Stimulated activated naive CD8-positive, alpha-beta T cell treated with anti-CD3 and anti-CD28 coated beads, Interleukin-15, Interleukin-2, amounts not matched to agents 100 ng/mL and 50 ng/mL, for 24 hours (primary cell): Measurements from ENCODE around the gene RBCK1.
"Not testable (repeated sequence)": the region's sequence is repeated elsewhere in the genome, so short reads cannot be mapped to it uniquely, and the experiment has no call there.

ENCODE experiments used
- H3K27ac Mint-ChIP-seq: one replicate; pipeline ENCODE4 v1.8.0; 2021; ENCODE audit warnings: mild to moderate bottlenecking, mixed read lengths
- H3K27me3 Mint-ChIP-seq: one replicate; pipeline ENCODE4 v1.8.0; 2021; ENCODE audit warnings: mixed read lengths
- H3K36me3 Mint-ChIP-seq: one replicate; pipeline ENCODE4 v1.8.0; 2021; ENCODE audit warnings: low read depth, mixed read lengths
- H3K4me1 Mint-ChIP-seq: one replicate; pipeline ENCODE4 v1.8.0; 2021; ENCODE audit warnings: low read depth, mixed read lengths
- H3K4me3 Mint-ChIP-seq: one replicate; pipeline ENCODE4 v1.8.0; 2021; ENCODE audit warnings: mild to moderate bottlenecking, mixed read lengths
- H3K9me3 Mint-ChIP-seq: one replicate; pipeline ENCODE4 v1.8.0; 2021; ENCODE audit warnings: mixed read lengths

Gene RBCK1

DNA sequence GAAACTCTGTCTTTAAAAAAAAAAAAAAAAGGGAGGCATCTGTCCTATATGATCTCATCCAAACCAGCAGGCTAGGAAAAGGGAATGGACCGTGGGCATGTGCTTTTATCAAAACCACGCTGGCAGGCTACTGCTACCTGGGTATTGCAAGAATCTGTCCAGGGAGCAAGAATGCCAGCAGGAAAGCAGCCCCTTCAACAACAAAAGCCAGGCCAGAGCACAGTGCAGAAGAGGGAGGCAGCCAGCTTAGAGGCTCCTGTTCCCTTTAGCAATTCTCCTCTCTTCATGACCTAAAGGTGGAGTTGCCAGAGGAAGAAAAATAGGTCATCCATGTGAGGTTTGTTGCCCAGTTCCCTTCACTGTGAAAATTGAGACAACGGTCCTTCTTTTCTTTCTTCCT, 36.0 kb downstream of the RBCK1 start:
- Mint-ChIP-seq H3K36me3 (peaks cover 75% of the 10 kb centered on the region), H3K27ac (no peak overlapping the region)

GRCh38 chr20:444862-445426, 36.8 kb downstream of the RBCK1 start:
- Mint-ChIP-seq H3K27me3 (no peaks in the 10 kb centered on the region), H3K4me3 (no peak overlapping the region), H3K36me3 (peaks cover 73% of the 10 kb centered on the region), H3K27ac (no peak overlapping the region), H3K4me1 (peaks cover 17% of the 10 kb centered on the region), H3K9me3 (no peaks in the 10 kb centered on the region)

More for the DNA sequence above, 36.0 kb downstream of the RBCK1 start:
- H3K4me1 Mint-ChIP-seq, result peaks cover 22% of the 10 kb centered on the region
- H3K9me3 Mint-ChIP-seq, result no peaks in the 10 kb centered on the region
- no peak overlapping the region for H3K4me3 Mint-ChIP-seq
- no peaks in the 10 kb centered on the region for H3K27me3 Mint-ChIP-seq

- Mint-ChIP-seq H3K9me3 (no peaks in the 10 kb centered on the region), H3K36me3 (peaks cover 68% of the 10 kb centered on the region), H3K27me3 (no peaks in the 10 kb centered on the region), H3K4me3 (no peak overlapping the region), H3K4me1 (peaks cover 12% of the 10 kb centered on the region), H3K27ac (no peak overlapping the region)
Measured at GRCh38 chr20:445514-446336, 37.6 kb downstream of the RBCK1 start.

- H3K36me3 Mint-ChIP-seq, result peaks cover 18% of the 10 kb centered on the region
- peaks cover 22% of the 10 kb centered on the region for H3K4me1 Mint-ChIP-seq
- H3K27ac Mint-ChIP-seq, H3K9me3 Mint-ChIP-seq, H3K27me3 Mint-ChIP-seq, H3K4me3 Mint-ChIP-seq: not testable (repeated sequence)
Measured at GRCh38 chr20:452021-452420, 43.9 kb downstream of the RBCK1 start.

GRCh38 chr20:454951-455350, 46.9 kb downstream of the RBCK1 start:
- H3K9me3 Mint-ChIP-seq, result no peaks in the 10 kb centered on the region
- H3K36me3 Mint-ChIP-seq, result peaks cover 9% of the 10 kb centered on the region
- H3K4me1 Mint-ChIP-seq, result peaks cover 40% of the 10 kb centered on the region
- no peak overlapping the region for H3K27ac Mint-ChIP-seq
- no peaks in the 10 kb centered on the region for H3K27me3 Mint-ChIP-seq
- H3K4me3 Mint-ChIP-seq, result no peak overlapping the region

- Mint-ChIP-seq H3K4me3 (peak overlapping the region; percentile 26), H3K36me3 (peaks cover 3% of the 10 kb centered on the region), H3K27ac (no peak overlapping the region)
Measured at GRCh38 chr20:458776-459175, 50.7 kb downstream of the RBCK1 start.

GRCh38 chr20:460180-460579, 52.1 kb downstream of the RBCK1 start:
- peaks cover 3% of the 10 kb centered on the region for H3K36me3 Mint-ChIP-seq
- peaks cover 53% of the 10 kb centered on the region for H3K4me1 Mint-ChIP-seq
- no peaks in the 10 kb centered on the region for H3K27me3 Mint-ChIP-seq
- H3K27ac Mint-ChIP-seq, result peak overlapping the region; percentile 9
- no peaks in the 10 kb centered on the region for H3K9me3 Mint-ChIP-seq
- peak overlapping the region; percentile 98 for H3K4me3 Mint-ChIP-seq

More at GRCh38 chr20:458776-459175, 50.7 kb downstream of the RBCK1 start:
- Mint-ChIP-seq H3K9me3 (no peaks in the 10 kb centered on the region), H3K4me1 (peaks cover 53% of the 10 kb centered on the region), H3K27me3 (no peaks in the 10 kb centered on the region)

GRCh38 chr20:460707-461106, 52.6 kb downstream of the RBCK1 start:
- Mint-ChIP-seq H3K27ac (peak overlapping the region; percentile 9), H3K27me3 (no peaks in the 10 kb centered on the region), H3K36me3 (peaks cover 3% of the 10 kb centered on the region), H3K9me3 (no peaks in the 10 kb centered on the region), H3K4me1 (peaks cover 53% of the 10 kb centered on the region), H3K4me3 (peak overlapping the region; percentile 98)

DNA sequence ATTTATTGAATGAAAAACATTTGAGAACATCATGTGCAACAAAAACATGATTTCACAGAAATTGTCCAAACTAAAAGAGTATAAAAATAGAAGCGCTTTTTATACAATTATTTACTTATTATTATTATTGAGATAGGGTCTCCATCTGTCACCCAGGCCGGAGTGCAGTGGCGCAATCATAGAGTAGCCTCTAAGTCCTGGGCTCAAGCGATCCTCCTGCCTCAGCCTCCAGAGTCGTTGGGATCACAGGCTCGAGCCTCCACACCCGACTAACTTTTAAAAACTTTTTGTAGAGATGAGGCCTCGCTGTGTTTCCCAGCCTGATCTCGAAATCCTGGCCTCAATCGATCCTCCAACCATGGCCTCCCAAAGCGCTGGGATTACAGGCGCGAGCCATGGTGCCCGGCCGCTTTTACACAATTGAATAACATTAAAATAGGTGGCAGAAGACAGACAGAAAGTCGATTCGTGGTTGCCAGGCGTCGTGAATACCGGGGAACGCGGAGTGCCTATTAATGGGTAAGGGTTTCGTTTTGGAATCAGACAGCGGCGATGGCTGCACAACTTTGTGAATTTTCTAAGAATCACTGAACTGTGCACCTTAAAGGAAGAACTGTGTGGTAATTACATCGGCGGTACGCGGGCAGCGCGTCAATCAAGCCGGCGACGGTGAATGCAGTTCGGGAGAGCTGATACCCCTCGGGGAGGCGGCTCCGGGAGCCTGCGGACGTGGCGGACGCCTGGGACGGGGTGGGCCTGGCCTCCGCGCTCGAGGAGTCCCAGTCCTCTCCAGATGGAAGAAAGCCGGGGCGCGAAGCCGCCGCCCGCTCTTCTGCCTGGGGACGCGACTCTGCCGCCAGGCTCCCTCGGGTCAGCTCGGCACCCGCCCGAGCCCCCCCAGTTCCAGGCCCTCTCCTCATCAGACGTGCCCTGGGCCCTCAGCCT, 53.4 kb downstream of the RBCK1 start:
- no peaks in the 10 kb centered on the region for H3K9me3 Mint-ChIP-seq
- peaks cover 3% of the 10 kb centered on the region for H3K36me3 Mint-ChIP-seq
- H3K4me1 Mint-ChIP-seq, result peaks cover 49% of the 10 kb centered on the region
- peak overlapping the region; percentile 87 for H3K27ac Mint-ChIP-seq
- peak overlapping the region; percentile 98 for H3K4me3 Mint-ChIP-seq
- H3K27me3 Mint-ChIP-seq, result no peaks in the 10 kb centered on the region

DNA sequence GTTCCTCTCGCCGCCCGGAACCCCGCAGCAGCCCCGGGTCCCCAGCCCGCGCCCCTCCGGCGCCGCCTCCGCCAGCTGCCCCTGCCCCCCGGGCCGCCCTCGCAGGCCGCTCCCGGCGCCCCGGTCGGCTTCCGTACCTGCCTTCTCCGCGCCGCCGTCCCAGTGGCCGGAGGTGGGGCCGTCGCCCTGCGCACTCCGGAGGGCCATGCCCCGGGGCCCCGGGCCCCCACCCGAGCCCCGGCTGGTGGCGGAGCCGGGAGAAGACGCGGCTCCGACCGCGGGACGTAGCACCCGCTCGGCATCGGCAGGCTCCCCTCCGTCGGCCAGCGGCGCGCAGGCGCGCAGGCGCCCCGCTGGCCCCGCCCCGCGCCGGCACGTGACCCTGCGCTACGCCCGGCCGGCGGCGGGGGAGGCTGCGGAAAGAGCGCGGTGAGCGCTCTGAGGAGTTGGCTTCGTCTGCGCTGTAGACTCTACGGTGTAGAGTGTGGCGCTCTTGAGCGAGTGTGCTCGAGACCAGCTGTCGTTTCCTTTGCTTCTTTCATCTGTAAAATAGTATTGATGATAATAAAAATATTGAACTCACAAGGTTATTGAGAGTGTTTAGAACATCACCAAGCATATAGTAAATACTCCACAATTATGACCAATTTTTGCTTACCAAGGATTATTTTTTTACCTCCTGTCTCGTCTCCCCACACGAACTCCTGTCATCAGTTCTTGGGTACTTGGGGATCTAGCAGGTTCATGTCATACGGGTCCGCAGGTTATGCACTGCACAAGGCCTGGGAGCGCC, 54.3 kb downstream of the RBCK1 start, which contains the start of gene TBC1D20:
Gene TBC1D20, minus strand, starts transcription at position 335 of the 793 bp plus-strand sequence. Its CDS starts 128 bp downstream, at position 207.
- no peaks in the 10 kb centered on the region for H3K9me3 Mint-ChIP-seq
- no peaks in the 10 kb centered on the region for H3K27me3 Mint-ChIP-seq
- H3K4me3 Mint-ChIP-seq, result peak within 1 kb of the TSS; percentile 98
- peak within 1 kb of the TSS; percentile 87 for H3K27ac Mint-ChIP-seq
- H3K36me3 Mint-ChIP-seq, result peaks cover 3% of the 10 kb centered on the region
- peaks cover 46% of the 10 kb centered on the region for H3K4me1 Mint-ChIP-seq

DNA sequence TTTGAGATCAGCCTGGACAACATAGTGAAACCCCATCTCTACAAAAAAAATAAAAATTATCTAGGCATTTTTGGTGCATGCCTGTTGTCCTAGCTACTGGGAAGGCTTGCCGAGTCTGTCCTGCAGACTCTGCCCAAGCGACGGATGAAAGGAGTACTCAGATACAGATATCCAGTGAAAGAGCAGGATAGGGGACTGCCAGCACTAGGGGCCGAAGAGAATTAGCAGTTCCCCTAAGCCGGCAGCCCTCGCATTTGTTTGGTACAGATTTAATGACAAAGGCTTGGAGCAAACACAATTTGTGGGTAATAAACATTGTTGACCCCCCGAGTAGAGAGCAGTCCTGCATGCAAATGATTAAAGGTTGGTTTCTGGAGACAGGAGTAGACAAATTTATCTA, 59.7 kb downstream of the RBCK1 start:
- Mint-ChIP-seq H3K27me3 (peaks cover 8% of the 10 kb centered on the region), H3K4me1 (peaks cover 7% of the 10 kb centered on the region), H3K36me3 (no peaks in the 10 kb centered on the region), H3K4me3 (no peak overlapping the region), H3K27ac (no peak overlapping the region), H3K9me3 (no peaks in the 10 kb centered on the region)

DNA sequence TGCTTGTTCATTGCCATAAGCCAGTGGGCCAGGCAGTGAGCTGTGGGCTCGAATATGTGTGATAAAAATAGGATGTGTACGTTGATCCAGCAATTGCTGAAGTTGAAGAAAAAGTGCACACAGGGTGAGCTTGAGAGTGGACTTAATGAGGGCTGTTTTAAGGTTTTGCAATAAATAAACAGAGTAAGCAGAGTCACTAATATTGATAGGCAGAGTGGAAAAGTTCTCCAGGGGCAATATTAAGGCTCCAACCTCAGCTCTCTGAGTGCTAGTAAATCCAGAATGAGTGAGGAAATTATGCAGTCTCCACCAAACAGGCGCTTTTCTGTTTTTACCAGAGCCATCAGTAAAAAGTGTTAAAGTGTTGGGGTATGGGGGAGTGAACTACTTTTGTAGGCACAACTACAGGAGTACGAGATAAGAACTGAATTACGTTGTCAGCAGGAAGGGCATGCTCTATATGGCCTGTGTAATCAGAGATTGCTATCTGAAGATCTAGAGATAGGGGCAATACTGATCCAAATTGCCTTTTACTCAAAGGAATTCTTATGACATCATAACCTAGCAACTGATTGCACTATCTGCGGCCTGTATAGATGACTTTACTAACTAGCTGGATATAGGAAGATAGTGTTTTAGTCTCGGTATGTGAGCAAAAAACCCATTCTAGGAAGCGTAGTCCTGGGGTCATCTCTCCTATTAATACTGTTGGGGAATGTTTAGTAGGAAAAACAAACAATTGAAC, 61.8 kb downstream of the RBCK1 start:
- H3K9me3 Mint-ChIP-seq, result no peaks in the 10 kb centered on the region
- peaks cover 9% of the 10 kb centered on the region for H3K4me1 Mint-ChIP-seq
- H3K36me3 Mint-ChIP-seq, result peaks cover 7% of the 10 kb centered on the region

DNA sequence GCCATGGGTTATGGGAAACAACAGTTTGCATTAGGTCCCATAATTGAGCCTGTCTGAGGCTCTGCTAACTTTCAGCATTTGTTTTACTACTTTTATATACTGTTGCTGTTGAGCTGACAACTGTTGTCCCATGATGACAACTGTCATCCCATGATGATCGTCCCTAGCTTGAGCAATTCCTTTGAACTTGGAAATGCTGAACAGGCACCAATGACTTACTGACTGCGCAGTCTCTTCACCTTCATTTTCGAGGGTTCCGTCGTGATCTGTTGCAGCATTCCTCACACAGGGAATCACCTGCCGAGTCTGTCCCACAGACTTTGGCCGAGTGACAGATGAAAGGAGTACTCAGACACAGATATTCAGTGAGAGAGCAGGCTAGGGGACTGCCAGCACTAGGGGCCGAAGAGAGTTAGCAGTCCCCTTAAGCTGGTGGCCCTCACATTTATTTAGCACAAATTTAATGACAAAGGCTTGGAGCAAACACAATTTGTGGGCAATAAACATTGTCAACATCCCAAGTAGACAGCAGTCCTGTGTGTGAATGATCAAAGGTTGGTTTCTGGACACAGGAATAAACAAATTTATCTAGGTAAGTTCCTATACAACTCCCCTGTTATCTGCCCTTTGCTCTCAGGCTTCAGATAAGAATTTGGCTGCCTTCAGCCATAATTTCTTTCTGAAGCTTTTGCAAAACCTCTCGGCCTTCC, 64.2 kb downstream of the RBCK1 start:
- Mint-ChIP-seq H3K4me1 (peaks cover 9% of the 10 kb centered on the region), H3K4me3 (no peak overlapping the region), H3K27me3 (peaks cover 8% of the 10 kb centered on the region), H3K36me3 (peaks cover 12% of the 10 kb centered on the region), H3K9me3 (no peaks in the 10 kb centered on the region), H3K27ac (no peak overlapping the region)

More for the DNA sequence above, 61.8 kb downstream of the RBCK1 start:
- no peak overlapping the region for H3K4me3 Mint-ChIP-seq
- H3K27me3 Mint-ChIP-seq, result peaks cover 8% of the 10 kb centered on the region
- H3K27ac Mint-ChIP-seq, result no peak overlapping the region
